IPS-18a (cell line): ENCODE results near the gene NPB.
A peak's percentile ranks its signal among the peaks of the same experiment; 100 is the strongest.

Source experiments
- H3K27ac ChIP-seq: one replicate; pipeline ENCODE4 v1.5.1; 2013; ENCODE audit warnings: low read length
- H3K27me3 ChIP-seq: one replicate; pipeline ENCODE4 v1.6.1; 2013; ENCODE audit warnings: mild to moderate bottlenecking, low read length; ENCODE audit not compliant: control insufficient read depth, insufficient read depth
- H3K36me3 ChIP-seq: one replicate; pipeline ENCODE4 v1.6.1; 2013; ENCODE audit warnings: low read depth, low read length; ENCODE audit not compliant: control insufficient read depth
- H3K4me1 ChIP-seq: one replicate; pipeline ENCODE4 v1.6.1; 2013; ENCODE audit warnings: low read depth, low read length; ENCODE audit not compliant: control insufficient read depth
- H3K4me3 ChIP-seq: one replicate; pipeline ENCODE4 v1.5.1; 2013; ENCODE audit warnings: low read length
- H3K9ac ChIP-seq: one replicate; pipeline ENCODE4 v1.6.1; 2013; ENCODE audit warnings: mild to moderate bottlenecking, low read length, moderate library complexity
- H3K9me3 ChIP-seq: one replicate; pipeline ENCODE4 v1.6.1; 2013; ENCODE audit warnings: low read depth, low read length; ENCODE audit not compliant: control insufficient read depth

NPB gene

GRCh38 chr17:81920612-81921536 is 18.8 kb downstream of the NPB start:
- no peak overlapping the region for H3K27ac ChIP-seq
- no peaks in the 10 kb centered on the region for H3K9me3 ChIP-seq
- H3K27me3 ChIP-seq = no peaks in the 10 kb centered on the region
- H3K4me3 ChIP-seq = no peak overlapping the region
- H3K9ac ChIP-seq = no peak overlapping the region
- peaks cover 29% of the 10 kb centered on the region for H3K4me1 ChIP-seq
- peaks cover 12% of the 10 kb centered on the region for H3K36me3 ChIP-seq

- H3K4me1 ChIP-seq = peaks cover 33% of the 10 kb centered on the region
- no peaks in the 10 kb centered on the region for H3K9me3 ChIP-seq
- H3K27me3 ChIP-seq = no peaks in the 10 kb centered on the region
- H3K27ac ChIP-seq = no peak overlapping the region
- no peak overlapping the region for H3K4me3 ChIP-seq
- no peak overlapping the region for H3K9ac ChIP-seq
- peaks cover 12% of the 10 kb centered on the region for H3K36me3 ChIP-seq
Observed at GRCh38 chr17:81921537-81921862, 19.5 kb downstream of the NPB start.

GRCh38 chr17:81921996-81922565 is 20.0 kb downstream of the NPB start:
- Histone ChIP-seq H3K4me3 (no peak overlapping the region), H3K27ac (no peak overlapping the region), H3K9me3 (no peaks in the 10 kb centered on the region), H3K36me3 (peaks cover 12% of the 10 kb centered on the region), H3K4me1 (peaks cover 29% of the 10 kb centered on the region), H3K9ac (no peak overlapping the region), H3K27me3 (no peaks in the 10 kb centered on the region)

GRCh38 chr17:81922566-81923301 is 20.7 kb downstream of the NPB start:
- peak overlapping the region; percentile 30 for H3K9ac ChIP-seq
- H3K4me1 ChIP-seq = peaks cover 28% of the 10 kb centered on the region
- no peaks in the 10 kb centered on the region for H3K27me3 ChIP-seq
- no peak overlapping the region for H3K4me3 ChIP-seq
- peaks cover 12% of the 10 kb centered on the region for H3K36me3 ChIP-seq
- no peaks in the 10 kb centered on the region for H3K9me3 ChIP-seq
- no peak overlapping the region for H3K27ac ChIP-seq

GRCh38 chr17:81923302-81924260 is 21.5 kb downstream of the NPB start:
- Histone ChIP-seq H3K9me3 (no peaks in the 10 kb centered on the region), H3K9ac (peak overlapping the region; percentile 30), H3K27ac (peak overlapping the region; percentile 35), H3K4me1 (peaks cover 28% of the 10 kb centered on the region), H3K36me3 (peaks cover 12% of the 10 kb centered on the region), H3K27me3 (peaks cover 5% of the 10 kb centered on the region), H3K4me3 (peak overlapping the region; percentile 30)

GRCh38 chr17:81924557-81925532 is 22.8 kb downstream of the NPB start:
- Histone ChIP-seq H3K27me3 (peaks cover 16% of the 10 kb centered on the region), H3K27ac (no peak overlapping the region), H3K4me3 (peak overlapping the region; percentile 30), H3K9me3 (no peaks in the 10 kb centered on the region), H3K36me3 (peaks cover 12% of the 10 kb centered on the region), H3K9ac (peak overlapping the region; percentile 30), H3K4me1 (peaks cover 28% of the 10 kb centered on the region)

GRCh38 chr17:81925860-81926450 is 23.9 kb downstream of the NPB start:
- H3K9ac ChIP-seq = peak overlapping the region; percentile 66
- H3K9me3 ChIP-seq = no peaks in the 10 kb centered on the region
- peaks cover 10% of the 10 kb centered on the region for H3K36me3 ChIP-seq
- peaks cover 16% of the 10 kb centered on the region for H3K27me3 ChIP-seq
- H3K4me3 ChIP-seq = peak overlapping the region; percentile 71
- peaks cover 28% of the 10 kb centered on the region for H3K4me1 ChIP-seq
- H3K27ac ChIP-seq = no peak overlapping the region

GRCh38 chr17:81926451-81927151 is 24.6 kb downstream of the NPB start:
- Histone ChIP-seq H3K36me3 (peaks cover 7% of the 10 kb centered on the region), H3K27ac (no peak overlapping the region), H3K4me3 (peak overlapping the region; percentile 71), H3K9ac (peak overlapping the region; percentile 66), H3K9me3 (no peaks in the 10 kb centered on the region), H3K27me3 (peaks cover 16% of the 10 kb centered on the region), H3K4me1 (peaks cover 28% of the 10 kb centered on the region)

- H3K9ac ChIP-seq = peak overlapping the region; percentile 66
- H3K27me3 ChIP-seq = peaks cover 16% of the 10 kb centered on the region
- H3K4me3 ChIP-seq = peak overlapping the region; percentile 71
- H3K36me3 ChIP-seq = peaks cover 5% of the 10 kb centered on the region
- peaks cover 28% of the 10 kb centered on the region for H3K4me1 ChIP-seq
- no peaks in the 10 kb centered on the region for H3K9me3 ChIP-seq
- H3K27ac ChIP-seq = no peak overlapping the region
Observed at GRCh38 chr17:81927152-81927652, 25.2 kb downstream of the NPB start.
